Urinary bladder (tissue), 4 donors: ENCODE data around the gene HELQ. TPM values are rescaled to one million over a fixed set of nuclear protein-coding genes. Genes with fewer than 3 reads are reported as not detected.

ENCODE experiments used
- DNase-seq: peaks from one replicate; pipeline ENCODE4 v3.0.0-alpha.2; 2015; ENCODE audit errors: extremely low spot score
- H3K27ac ChIP-seq: one replicate; pipeline ENCODE4 v1.5.1; 2013; ENCODE audit warnings: low read depth, mild to moderate bottlenecking, moderate library complexity
- H3K36me3 ChIP-seq: one replicate; pipeline ENCODE4 v1.6.1; 2013; ENCODE audit warnings: mild to moderate bottlenecking, moderate library complexity; ENCODE audit not compliant: insufficient read depth
- H3K4me1 ChIP-seq: one replicate; pipeline ENCODE4 v1.6.1; 2013; ENCODE audit warnings: mild to moderate bottlenecking, moderate library complexity; ENCODE audit not compliant: insufficient read depth
- H3K4me3 ChIP-seq: one replicate; pipeline ENCODE4 v1.5.1; 2013; ENCODE audit warnings: low read depth, low read length
- WGBS: extraction: QIAGEN DNeasy Blood & Tissue Kit; methylation state at CpG from one replicate; pipeline ENCODE4 v1.1.7; 2013; 5-methylcytosine and 5-hydroxymethylcytosine counted together
- polyA plus RNA-seq: library from polyadenylated mRNA; stranded (reverse); fragments of 200-250 nt; gene quantifications from one replicate; pipeline ENCODE4 v1.2.3, GENCODE V29; 2013
- small RNA-seq: library from RNA; depleted of rRNA; stranded (forward); fragments of <200 nt; gene quantifications from one replicate; pipeline ENCODE3, GENCODE V24; 2014
- total RNA-seq: library from RNA; depleted of rRNA; stranded (reverse); fragments of >200 nt; gene quantifications from one replicate; pipeline ENCODE4 v1.2.3, GENCODE V29; 2014
- donor health status: healthy with polysubstance abuse.
- donor health status: healthy.

Gene HELQ
- total and polyA plus RNA-seq, 2 donors, result 12.8 to 22.5 TPM

- Histone ChIP-seq H3K36me3 (no peaks in the 10 kb centered on the region), H3K27ac (no peak overlapping the region), H3K4me3 (no peak overlapping the region), H3K4me1 (no peaks in the 10 kb centered on the region)
- DNase-seq, result no peak
- 79% methylated on average over 1 of the region's 1 CpG for WGBS
Observed at GRCh38 chr4:83371936-83372335, 83.7 kb downstream of the HELQ start.

DNA sequence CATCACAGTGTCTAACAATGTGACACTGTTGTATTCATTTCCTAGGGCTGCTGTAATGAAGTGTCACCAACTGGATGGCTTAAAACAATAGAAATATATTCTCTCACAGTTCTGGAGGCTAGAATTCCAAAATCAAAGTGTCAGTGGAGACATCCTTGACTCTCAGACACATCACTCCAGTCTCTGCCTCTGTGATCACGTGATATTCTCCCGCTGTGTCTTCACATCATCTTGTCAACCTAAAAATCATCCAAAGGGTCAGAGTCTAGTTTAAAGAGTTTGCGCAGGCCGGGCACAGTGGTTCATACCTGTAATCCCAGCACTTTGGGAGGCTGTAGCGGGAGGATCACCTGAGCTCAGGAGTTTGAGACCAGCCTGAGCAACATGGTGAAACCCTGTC, 84.4 kb downstream of the HELQ start:
- no peak overlapping the region for H3K27ac ChIP-seq
- WGBS, result 92% methylated on average over 5 of the region's 5 CpGs
- H3K36me3 ChIP-seq, result no peaks in the 10 kb centered on the region
- no peak overlapping the region for H3K4me3 ChIP-seq
- no peak for DNase-seq
- H3K4me1 ChIP-seq, result no peaks in the 10 kb centered on the region

- no peak overlapping the region for H3K4me3 ChIP-seq
- DNase-seq, result no peak
- H3K4me1 ChIP-seq, result no peaks in the 10 kb centered on the region
- no peaks in the 10 kb centered on the region for H3K36me3 ChIP-seq
- H3K27ac ChIP-seq, result no peak overlapping the region
- 37% methylated on average over 1 of the region's 1 CpG for WGBS
Observed at GRCh38 chr4:83370640-83370906, 85.0 kb downstream of the HELQ start.

DNA sequence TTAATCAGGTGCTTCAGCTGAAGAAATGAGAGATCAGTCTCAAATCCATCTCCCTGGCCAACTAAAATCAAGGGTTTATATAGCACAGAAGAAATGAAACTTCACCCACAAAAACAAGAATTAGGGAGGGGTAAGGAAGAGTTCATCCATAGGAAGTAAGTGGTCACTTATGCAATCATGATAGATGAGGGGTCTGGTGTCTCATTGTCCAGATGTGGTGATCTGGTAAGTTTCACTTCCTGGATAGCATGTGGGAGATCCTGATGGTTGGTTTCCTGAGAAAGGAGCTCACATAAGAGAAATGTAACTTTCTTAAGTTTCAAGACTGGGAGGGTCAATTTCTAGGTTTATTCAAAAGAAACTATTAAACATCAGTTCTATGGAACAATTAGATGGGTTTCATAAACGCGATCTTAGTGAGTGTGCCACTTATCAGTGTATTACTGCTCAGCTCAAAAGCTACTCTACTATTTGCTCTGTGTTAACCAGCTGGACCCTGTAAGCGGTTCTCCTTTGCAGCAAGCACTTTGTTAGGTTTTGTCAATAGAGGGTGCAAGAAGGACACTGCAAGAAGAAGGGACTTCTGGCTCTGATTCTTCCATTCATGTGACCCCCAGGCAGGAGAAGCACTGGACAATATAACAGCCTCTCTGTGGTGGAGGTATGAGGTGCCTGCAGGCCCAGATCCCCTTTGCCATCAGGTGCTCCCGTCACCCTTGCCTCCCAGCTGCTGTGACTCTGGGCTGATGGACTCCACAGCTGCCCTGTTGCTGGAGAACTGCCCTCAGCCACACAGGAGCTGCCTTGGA, 85.6 kb downstream of the HELQ start:
- Histone ChIP-seq H3K4me3 (no peak overlapping the region), H3K27ac (no peak overlapping the region), H3K36me3 (no peaks in the 10 kb centered on the region), H3K4me1 (no peaks in the 10 kb centered on the region)
- no peak for DNase-seq
- WGBS, result 79% methylated on average over 4 of the region's 4 CpGs

DNA sequence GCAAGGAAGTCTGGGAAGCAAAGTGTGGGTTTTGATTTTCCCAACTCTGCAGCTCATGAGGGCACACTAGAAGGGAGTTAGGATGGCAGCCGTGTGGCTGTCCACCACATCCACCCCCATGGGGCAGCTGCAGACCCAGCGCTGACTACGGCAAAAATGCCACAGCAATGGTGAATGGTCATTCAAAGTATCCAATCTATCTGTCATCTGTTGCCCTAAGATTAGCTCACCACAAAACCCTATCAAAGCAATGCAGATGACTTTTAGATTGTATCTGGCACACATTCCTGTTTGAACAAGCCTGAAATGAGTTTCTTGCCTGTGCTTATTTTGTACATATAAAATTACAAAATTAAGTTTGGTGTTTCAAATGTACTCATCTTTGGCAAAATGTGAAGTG, 91.3 kb downstream of the HELQ start:
- WGBS, result 84% methylated on average over 3 of the region's 3 CpGs
- H3K27ac ChIP-seq, result no peak overlapping the region
- no peak overlapping the region for H3K4me3 ChIP-seq
- H3K36me3 ChIP-seq, result no peaks in the 10 kb centered on the region
- no peaks in the 10 kb centered on the region for H3K4me1 ChIP-seq
- DNase-seq, result no peak

DNA sequence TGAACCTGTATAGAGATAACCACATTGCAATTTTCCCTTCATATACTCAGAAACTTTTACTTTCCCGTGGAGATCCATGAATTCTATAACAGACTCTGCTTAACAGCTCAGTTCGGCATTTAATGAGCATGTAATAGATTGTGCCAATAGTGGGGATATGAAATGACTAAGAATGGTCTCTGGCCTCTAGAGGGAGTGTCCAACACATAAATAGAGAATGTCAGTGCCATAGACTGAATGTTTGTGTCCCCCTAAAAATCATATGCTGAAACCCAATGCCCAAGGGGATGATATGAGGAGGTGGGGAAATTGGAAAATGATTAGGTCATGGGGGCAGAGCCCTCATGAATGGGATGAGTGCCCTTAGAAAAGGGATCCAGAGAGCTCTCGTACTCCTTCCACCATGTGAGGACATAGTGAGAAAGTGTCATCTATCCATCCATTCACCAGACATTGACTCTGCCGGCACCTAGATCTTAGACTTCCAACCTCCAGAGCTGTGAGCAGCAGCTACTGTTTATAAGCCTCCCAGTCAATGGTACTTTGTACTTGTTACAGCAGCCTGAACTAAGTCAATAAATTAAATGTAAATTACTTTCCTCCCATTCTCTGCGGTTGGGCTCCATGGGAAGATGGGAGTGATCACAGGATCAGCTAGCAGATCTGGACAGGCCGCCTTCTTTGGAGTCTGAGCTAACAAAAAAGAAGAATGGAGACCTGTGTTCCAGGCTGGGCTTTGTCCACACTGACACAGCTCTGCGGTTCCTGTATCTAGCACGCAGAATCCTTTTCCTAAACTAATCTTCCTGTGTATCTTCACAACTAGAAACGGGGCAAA, 92.9 kb downstream of the HELQ start:
- no peak overlapping the region for H3K4me3 ChIP-seq
- no peaks in the 10 kb centered on the region for H3K36me3 ChIP-seq
- H3K27ac ChIP-seq, result no peak overlapping the region
- WGBS, result 73% methylated on average over 9 of the region's 9 CpGs
- no peaks in the 10 kb centered on the region for H3K4me1 ChIP-seq
- DNase-seq, result no peak

DNA sequence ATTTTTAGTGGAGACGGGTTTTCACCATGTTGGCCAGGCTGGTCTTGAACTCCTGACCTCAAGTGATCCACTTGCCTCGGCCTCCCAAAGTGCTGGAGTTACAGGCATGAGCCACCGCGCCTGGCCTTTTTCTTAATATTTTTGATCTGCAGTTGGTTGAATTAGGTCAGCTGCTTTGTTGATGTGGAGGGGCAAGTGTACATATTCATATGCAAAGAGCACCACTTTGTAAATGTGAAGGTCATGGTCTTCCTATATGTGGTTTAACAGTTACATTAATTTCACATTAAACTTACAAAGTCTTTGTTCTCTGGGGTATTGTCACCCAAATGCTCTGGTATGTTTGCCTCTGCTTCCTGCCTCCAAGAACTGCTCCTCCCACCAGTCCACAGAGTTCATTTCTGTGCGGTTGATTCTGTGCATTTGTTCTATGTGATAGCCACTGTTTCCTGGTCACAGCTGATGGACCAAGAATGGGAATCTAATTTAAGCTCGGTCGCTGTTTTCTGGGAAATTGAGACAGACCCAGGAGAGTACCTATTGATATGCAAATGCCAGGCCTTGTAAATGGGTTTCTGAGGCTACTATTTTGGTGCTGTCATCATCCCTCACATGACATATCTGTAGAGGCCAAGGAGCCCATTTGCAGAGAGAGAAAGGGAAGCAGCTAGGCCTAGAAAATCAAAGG, 94.1 kb downstream of the HELQ start:
- H3K4me1 ChIP-seq, result no peaks in the 10 kb centered on the region
- H3K4me3 ChIP-seq, result no peak overlapping the region
- no peak overlapping the region for H3K27ac ChIP-seq
- H3K36me3 ChIP-seq, result no peaks in the 10 kb centered on the region
- WGBS, result 87% methylated on average over 7 of the region's 7 CpGs
- no peak for DNase-seq

- no peak for DNase-seq
- H3K4me1 ChIP-seq, result no peaks in the 10 kb centered on the region
- WGBS, result 85% methylated on average over 4 of the region's 4 CpGs
- no peaks in the 10 kb centered on the region for H3K36me3 ChIP-seq
- no peak overlapping the region for H3K27ac ChIP-seq
- no peak overlapping the region for H3K4me3 ChIP-seq
Observed at GRCh38 chr4:83360018-83360417, 95.6 kb downstream of the HELQ start.

GRCh38 chr4:83358410-83358809, 97.2 kb downstream of the HELQ start:
- no peak overlapping the region for H3K27ac ChIP-seq
- no peaks in the 10 kb centered on the region for H3K36me3 ChIP-seq
- no peak overlapping the region for H3K4me3 ChIP-seq
- no peak for DNase-seq
- no peaks in the 10 kb centered on the region for H3K4me1 ChIP-seq
- WGBS, result 66% methylated on average over 1 of the region's 1 CpG

Small RNA genes lying within 50 kb of the gene (small RNA-seq; reads per million reads assigned to genes)
- gene AC114781.5, result not detected

Other genes with a start within 250 kb of the HELQ start
- gene COQ2, start 171.0 kb downstream of the HELQ start, total RNA-seq, result 14.7 TPM
- 5.6 TPM for gene COQ2, start 171.0 kb downstream of the HELQ start, polyA plus RNA-seq
- gene HPSE, start 121.0 kb downstream of the HELQ start, total RNA-seq, result 0.90 TPM
- gene HPSE, start 121.0 kb downstream of the HELQ start, polyA plus RNA-seq, result 1.2 TPM
- 30.5 TPM for gene MRPS18C, start 235 bp upstream of the HELQ start, total RNA-seq
- 26.4 TPM for gene MRPS18C, start 235 bp upstream of the HELQ start, polyA plus RNA-seq
- gene ABRAXAS1, start 29.3 kb upstream of the HELQ start, total RNA-seq, result 34.0 TPM
- gene ABRAXAS1, start 29.3 kb upstream of the HELQ start, polyA plus RNA-seq, result 13.7 TPM
- gene GPAT3, start 80.3 kb upstream of the HELQ start, total RNA-seq, result 13.8 TPM
- gene GPAT3, start 80.3 kb upstream of the HELQ start, polyA plus RNA-seq, result 9.5 TPM